Gastrocnemius medialis (tissue), 4 donors: ENCODE measurements around the gene TCP1. TPM values are rescaled to one million over a fixed set of nuclear protein-coding genes. Genes with fewer than 3 reads are reported as not detected.
"Not testable (repeated sequence)": the region's sequence is repeated elsewhere in the genome, so short reads cannot be mapped to it uniquely, and the experiment has no call there.

ENCODE experiments used
- ATAC-seq, 2 donors: fragments of 150-250 bp; one replicate each; pipeline ENCODE4 v1.9.1; 2016
- DNase-seq, 2 donors: peaks; one replicate each; pipeline ENCODE4 v3.0.0-alpha.2; 2019
- H3K27ac ChIP-seq, 4 donors: fragments of 200-600 bp; sonication (generic); 1 replicate in 1 of 4; 2 replicates in 3 of 4; pipeline ENCODE4 v1.5.1; 2016 to 2018; ENCODE audit warnings: mild to moderate bottlenecking in 2 of 4, moderate library complexity in 1 of 4
- H3K27me3 ChIP-seq, 3 donors: fragments of 200-600 bp; sonication (generic) in 2 of 3; 1 replicate in 1 of 3; 2 replicates in 2 of 3; pipeline versions ENCODE4 v1.5.1 to v1.6.0; 2016 to 2019; ENCODE audit warnings: mild to moderate bottlenecking in 1 of 3, moderate library complexity in 1 of 3
- H3K36me3 ChIP-seq, 2 donors: fragments of 200-600 bp; sonication (generic) in 1 of 2; one replicate each; pipeline ENCODE4 v1.5.1; 2017 to 2018
- H3K4me1 ChIP-seq, 2 donors: fragments of 200-600 bp; sonication (generic) in 1 of 2; one replicate each; pipeline ENCODE4 v1.5.1; 2016 to 2017; ENCODE audit warnings: mild to moderate bottlenecking in 2 of 2
- H3K4me3 ChIP-seq, 4 donors: fragments of 200-600 bp; sonication (generic) in 3 of 4; 1 replicate in 1 of 4; 2 replicates in 3 of 4; pipeline ENCODE4 v1.5.1; 2016 to 2019; ENCODE audit warnings: mild to moderate bottlenecking in 2 of 4
- H3K9me3 ChIP-seq, 3 donors: fragments of 200-600 bp; sonication (generic) in 2 of 3; 1 replicate in 1 of 3; 2 replicates in 2 of 3; pipeline ENCODE4 v1.5.1; 2016 to 2019
- CTCF ChIP-seq, 5 experiments: fragments of 450-650 bp in 3 of 5; fragments of 200-600 bp in 2 of 5; sonication (generic) in 2 of 5; IDR thresholded peaks in 4 of 5; conservative IDR thresholded peaks in 1 of 5; 1 replicate in 4 of 5; 2 replicates in 1 of 5; pipeline ENCODE4 v1.5.1; 2016 to 2019; ENCODE audit warnings: antibody characterized with exemption in 5 of 5, mild to moderate bottlenecking in 3 of 5, moderate library complexity in 3 of 5
- POLR2A ChIP-seq, 2 donors: fragments of 450-650 bp; IDR thresholded peaks; one replicate each; pipeline ENCODE4 v1.6.1; 2017; ENCODE audit warnings: antibody characterized with exemption in 2 of 2, mild to moderate bottlenecking in 2 of 2, moderate library complexity in 2 of 2
- in situ Hi-C, 4 donors: fragments of 200-750 bp; cut with MboI; loops; one replicate each; pipeline versions ENCODE4 v1.15.0 to v1.8.0; 2017; ENCODE audit warnings: low sequenced_read_pairs in 4 of 4
- intact Hi-C: fragments of 100-400 bp; cut with DNase I; formaldehyde crosslinking; loops from one replicate; pipeline ENCODE4 v1.15.1; 2023; ENCODE audit warnings: low total_unique reads
- total RNA-seq, 4 donors: library from RNA; depleted of rRNA; stranded (reverse); fragments of >200 nt; gene quantifications; one replicate each; pipeline versions ENCODE4 v1.1.0 to v1.2.3, GENCODE V29; 2016

TCP1 gene
- total RNA-seq, 4 donors from 2014 or later = 135 to 256 (median 166) TPM

- in situ Hi-C loops = no loop called here
Observed at GRCh38 chr6:159826004-159826403, 36.6 kb upstream of the TCP1 start.

GRCh38 chr6:159824690-159825089 is 35.3 kb upstream of the TCP1 start:
- H3K9me3 ChIP-seq, in situ Hi-C loops, intact Hi-C loops, H3K4me3 ChIP-seq, H3K27me3 ChIP-seq, H3K27ac ChIP-seq, H3K4me1 ChIP-seq, H3K36me3 ChIP-seq, ATAC-seq, DNase-seq: not testable (repeated sequence)

More at GRCh38 chr6:159826004-159826403, 36.6 kb upstream of the TCP1 start:
- Histone ChIP-seq H3K27ac (no peak overlapping the region), H3K4me1 (peaks cover 0 to 10% of the 10 kb centered on the region in 2 donors), H3K4me3 (no peak overlapping the region), H3K27me3 (no peaks in the 10 kb centered on the region), H3K9me3 (no peaks in the 10 kb centered on the region), H3K36me3 (no peaks in the 10 kb centered on the region)
- intact Hi-C loops = no loop called here
- TF ChIP-seq CTCF (IDR thresholded peaks at IDR 0.05 in 4 of 5, conservative IDR thresholded peaks at IDR 0.05 in 1 of 5) = no peak
- no peak for TF ChIP-seq POLR2A (IDR thresholded peaks at IDR 0.05)
- no peak for DNase-seq
- ATAC-seq = no peak

GRCh38 chr6:159823953-159824352 is 34.6 kb upstream of the TCP1 start:
- intact Hi-C loops (no loop called here), in situ Hi-C loops (no loop called here)
- no peak for ATAC-seq
- Histone ChIP-seq H3K27ac (no peak overlapping the region), H3K9me3 (no peaks in the 10 kb centered on the region), H3K36me3 (no peaks in the 10 kb centered on the region), H3K4me3 (no peak overlapping the region), H3K4me1 (peaks cover 0 to 10% of the 10 kb centered on the region in 2 donors), H3K27me3 (no peaks in the 10 kb centered on the region)
- TF ChIP-seq CTCF (IDR thresholded peaks at IDR 0.05 in 4 of 5, conservative IDR thresholded peaks at IDR 0.05 in 1 of 5) (no peak), POLR2A (IDR thresholded peaks at IDR 0.05) (no peak)
- no peak for DNase-seq

GRCh38 chr6:159821726-159822125 is 32.3 kb upstream of the TCP1 start:
- ATAC-seq (no peak), DNase-seq (no peak)
- intact Hi-C loops = no loop called here
- Histone ChIP-seq H3K36me3 (no peaks in the 10 kb centered on the region), H3K9me3 (no peaks in the 10 kb centered on the region), H3K4me1 (peaks cover 0 to 2% of the 10 kb centered on the region in 2 donors), H3K27me3 (no peaks in the 10 kb centered on the region), H3K4me3 (no peak overlapping the region), H3K27ac (no peak overlapping the region)
- TF ChIP-seq CTCF (IDR thresholded peaks at IDR 0.05 in 4 of 5, conservative IDR thresholded peaks at IDR 0.05 in 1 of 5) (no peak), POLR2A (IDR thresholded peaks at IDR 0.05) (no peak)
- in situ Hi-C loops = no loop called here

GRCh38 chr6:159821122-159821521 is 31.7 kb upstream of the TCP1 start:
- intact Hi-C loops (no loop called here), in situ Hi-C loops (no loop called here)
- no peak for DNase-seq
- Histone ChIP-seq H3K9me3 (no peaks in the 10 kb centered on the region), H3K27me3 (no peaks in the 10 kb centered on the region), H3K4me3 (no peak overlapping the region), H3K4me1 (no peaks in the 10 kb centered on the region), H3K36me3 (no peaks in the 10 kb centered on the region), H3K27ac (no peak overlapping the region)
- TF ChIP-seq CTCF (IDR thresholded peaks at IDR 0.05 in 4 of 5, conservative IDR thresholded peaks at IDR 0.05 in 1 of 5) (no peak), POLR2A (IDR thresholded peaks at IDR 0.05) (no peak)
- ATAC-seq = no peak
